Glutamatergic neuron (in vitro differentiated cells): Measurements from ENCODE around the gene GABRR1. TPM values are rescaled to one million over a fixed set of nuclear protein-coding genes. Genes with fewer than 3 reads are reported as not detected.
A peak's percentile ranks its signal among the peaks of the same experiment; 100 is the strongest.

Source experiments
- DNase-seq: peaks from one replicate; pipeline ENCODE4 v3.0.0; 2022
- H3K27ac Mint-ChIP-seq: one replicate; pipeline ENCODE4 v1.8.0; 2020; ENCODE audit warnings: mild to moderate bottlenecking, mixed read lengths, inconsistent platforms; ENCODE audit not compliant: unreplicated experiment
- H3K27me3 Mint-ChIP-seq: one replicate; pipeline ENCODE4 v1.8.0; 2020; ENCODE audit warnings: mild to moderate bottlenecking, moderate library complexity, mixed read lengths, inconsistent platforms; ENCODE audit not compliant: unreplicated experiment
- H3K36me3 Mint-ChIP-seq: one replicate; pipeline ENCODE4 v1.8.0; 2020; ENCODE audit warnings: mild to moderate bottlenecking, mixed read lengths, inconsistent platforms; ENCODE audit not compliant: unreplicated experiment
- H3K4me1 Mint-ChIP-seq: one replicate; pipeline ENCODE4 v1.8.0; 2020; ENCODE audit warnings: mild to moderate bottlenecking, low read depth, mixed read lengths, inconsistent platforms; ENCODE audit not compliant: unreplicated experiment
- H3K4me3 Mint-ChIP-seq: one replicate; pipeline ENCODE4 v1.8.0; 2020; ENCODE audit warnings: mild to moderate bottlenecking, mixed read lengths, inconsistent platforms; ENCODE audit not compliant: unreplicated experiment
- H3K9me3 Mint-ChIP-seq: one replicate; pipeline ENCODE4 v1.8.0; 2020; ENCODE audit warnings: mild to moderate bottlenecking, moderate library complexity, mixed read lengths, inconsistent platforms; ENCODE audit not compliant: unreplicated experiment
- CTCF ChIP-seq: fragments of 200-600 bp; sonication (generic); IDR thresholded peaks from one replicate; pipeline ENCODE4 v1.5.0; 2021; ENCODE audit not compliant: partially characterized antibody, unreplicated experiment
- total RNA-seq: library from RNA; stranded (reverse); fragmentation: NEBNext Ultra II Directional; extraction: Animal tissue kit (Norgen Biotek cat#: 25700); gene quantifications from one replicate; pipeline ENCODE4 v1.2.1, GENCODE V29; 2021; ENCODE audit not compliant: unreplicated experiment

GABRR1 gene
- total RNA-seq, 1 donor from 2014 or later = not detected

- Mint-ChIP-seq H3K27me3 (peaks cover 9% of the 10 kb centered on the region), H3K36me3 (peaks cover 5% of the 10 kb centered on the region), H3K9me3 (peaks cover 2% of the 10 kb centered on the region), H3K4me3 (peak overlapping the region; percentile 79), H3K4me1 (no peaks in the 10 kb centered on the region), H3K27ac (no peak overlapping the region)
- DNase-seq = peak; percentile 18
- TF ChIP-seq CTCF = no peak
Measured at GRCh38 chr6:89146718-89147700, 70.1 kb downstream of the GABRR1 start.

- DNase-seq = peak; percentile 60
- H3K9me3 Mint-ChIP-seq = peaks cover 2% of the 10 kb centered on the region
- H3K27ac Mint-ChIP-seq = no peak within 1 kb of the TSS
- peaks cover 5% of the 10 kb centered on the region for H3K36me3 Mint-ChIP-seq
- TF ChIP-seq CTCF = no peak
- peaks cover 9% of the 10 kb centered on the region for H3K27me3 Mint-ChIP-seq
- no peaks in the 10 kb centered on the region for H3K4me1 Mint-ChIP-seq
- H3K4me3 Mint-ChIP-seq = peak within 1 kb of the TSS; percentile 90
Measured at GRCh38 chr6:89145956-89146717, 71.0 kb downstream of the GABRR1 start, which contains the start of gene PM20D2. TSS of gene PM20D2 (plus strand) at chr6:89146055. CDS start at chr6:89146145, 90 bp downstream.

- H3K36me3 Mint-ChIP-seq = peaks cover 5% of the 10 kb centered on the region
- TF ChIP-seq CTCF = no peak
- no peak for DNase-seq
- H3K4me1 Mint-ChIP-seq = no peaks in the 10 kb centered on the region
- H3K9me3 Mint-ChIP-seq = peaks cover 2% of the 10 kb centered on the region
- peaks cover 9% of the 10 kb centered on the region for H3K27me3 Mint-ChIP-seq
- H3K27ac Mint-ChIP-seq = no peak overlapping the region
- H3K4me3 Mint-ChIP-seq = peak overlapping the region; percentile 90
Measured at GRCh38 chr6:89145091-89145955, 71.8 kb downstream of the GABRR1 start.

DNA sequence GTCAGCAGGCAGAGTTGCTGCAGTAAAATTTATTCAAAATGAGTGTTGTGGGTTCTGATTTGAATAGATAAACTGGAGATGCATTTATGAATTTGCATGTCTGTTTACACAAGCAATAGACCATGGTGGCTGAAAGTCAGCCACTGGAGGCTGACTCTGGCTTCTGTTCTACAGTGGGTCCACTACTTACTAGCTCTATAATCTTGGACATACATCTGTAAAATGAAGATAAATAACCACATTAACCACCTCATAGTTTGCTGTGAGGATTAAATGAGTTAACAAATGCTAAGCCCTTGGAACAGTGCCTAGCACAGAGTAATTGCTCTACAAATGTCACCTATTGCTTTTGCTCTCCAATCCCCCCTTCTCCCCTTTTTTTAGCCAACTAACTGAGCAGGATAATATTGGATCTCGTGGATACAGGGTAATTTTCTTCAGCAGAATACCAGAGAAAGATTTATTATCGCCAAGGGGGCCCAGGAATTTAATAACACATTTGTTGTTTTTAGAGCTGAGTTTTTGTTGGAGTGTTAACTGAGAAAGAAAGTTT lies 72.7 kb downstream of the GABRR1 start:
- H3K36me3 Mint-ChIP-seq = peaks cover 5% of the 10 kb centered on the region
- H3K27me3 Mint-ChIP-seq = peaks cover 9% of the 10 kb centered on the region
- TF ChIP-seq CTCF = no peak
- H3K9me3 Mint-ChIP-seq = peaks cover 2% of the 10 kb centered on the region
- no peaks in the 10 kb centered on the region for H3K4me1 Mint-ChIP-seq
- DNase-seq = no peak
- no peak overlapping the region for H3K27ac Mint-ChIP-seq
- H3K4me3 Mint-ChIP-seq = no peak overlapping the region
